WERI-Rb-1 (cell line): Measurements from ENCODE around the gene CLCNKA.
"Not testable (repeated sequence)": the region's sequence is repeated elsewhere in the genome, so short reads cannot be mapped to it uniquely, and the experiment has no call there.

Experiments
- DNase-seq: peaks from one replicate; pipeline ENCODE4 v3.0.0-alpha.2; 2020
- H3K27ac ChIP-seq: fragments of 250-450 bp; sonication (Bioruptor Pico); 2 replicates; pipeline ENCODE4 v1.5.1; 2020; ENCODE audit warnings: mild to moderate bottlenecking, moderate library complexity
- H3K27me3 ChIP-seq: fragments of 250-450 bp; sonication (Bioruptor Pico); 2 replicates; pipeline ENCODE4 v1.5.1; 2021; ENCODE audit warnings: mild to moderate bottlenecking, low read depth, moderate library complexity; ENCODE audit not compliant: insufficient read depth, severe bottlenecking
- H3K36me3 ChIP-seq: fragments of 250-450 bp; sonication (Bioruptor Pico); 2 replicates; pipeline ENCODE4 v1.5.1; 2020; ENCODE audit warnings: mild to moderate bottlenecking, moderate library complexity
- H3K4me3 ChIP-seq: 2 replicates; pipeline ENCODE4 v1.5.1; 2011; ENCODE audit warnings: low read depth, mild to moderate bottlenecking, control low read depth, low read length
- H3K9me3 ChIP-seq: fragments of 250-450 bp; sonication (Bioruptor Pico); 2 replicates; pipeline ENCODE4 v1.5.1; 2021; ENCODE audit warnings: mild to moderate bottlenecking, moderate library complexity; ENCODE audit not compliant: severe bottlenecking
- CTCF ChIP-seq: IDR thresholded peaks from 2 replicates; pipeline ENCODE4 v1.5.1; 2011; ENCODE audit warnings: low read depth, mild to moderate bottlenecking, control low read depth, inconsistent platforms, low read length

Gene CLCNKA

DNA sequence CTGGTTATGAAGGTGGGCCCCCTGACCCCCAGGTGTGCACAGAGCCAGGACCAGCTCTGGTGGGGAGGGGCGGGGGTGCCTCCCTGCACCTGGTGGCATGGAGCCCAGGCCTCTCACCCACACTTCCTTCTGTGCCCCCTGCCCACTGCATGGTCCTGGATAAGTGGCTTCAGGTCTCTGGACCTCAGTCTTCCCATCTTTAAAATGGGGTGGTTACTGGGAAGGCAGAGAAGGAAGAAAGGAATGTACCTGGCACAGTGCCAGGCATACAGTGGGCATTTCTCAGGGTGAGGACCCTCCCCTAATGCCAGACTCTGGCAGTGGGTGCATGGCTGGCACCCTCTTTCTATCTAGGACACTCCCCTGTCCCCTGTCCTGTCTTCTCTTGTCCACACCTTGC, 7.5 kb downstream of the CLCNKA start:
- no peaks in the 10 kb centered on the region for H3K27me3 ChIP-seq
- H3K4me3 ChIP-seq = no peak overlapping the region
- no peaks in the 10 kb centered on the region for H3K9me3 ChIP-seq
- TF ChIP-seq CTCF = no peak
- H3K27ac ChIP-seq = no peak overlapping the region
- DNase-seq = no peak
- no peaks in the 10 kb centered on the region for H3K36me3 ChIP-seq

DNA sequence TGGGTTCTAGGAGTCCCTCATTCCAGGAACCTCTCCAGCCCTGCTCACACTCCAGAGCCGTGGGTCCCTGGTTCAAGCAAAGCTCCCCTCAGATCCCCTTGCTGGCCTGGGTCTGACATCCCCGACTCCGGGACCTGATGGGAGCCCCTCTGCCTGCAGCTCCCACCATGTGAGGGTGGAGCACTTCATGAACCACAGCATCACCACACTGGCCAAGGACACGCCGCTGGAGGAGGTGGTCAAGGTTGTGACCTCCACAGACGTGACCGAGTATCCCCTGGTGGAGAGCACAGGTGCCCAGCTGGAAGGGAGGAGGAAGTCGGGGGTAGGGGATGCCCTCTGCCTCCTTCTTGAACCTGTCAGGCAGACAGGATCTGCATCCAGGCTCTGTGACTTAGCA, 9.7 kb downstream of the CLCNKA start:
- H3K4me3 ChIP-seq = no peak overlapping the region

DNA sequence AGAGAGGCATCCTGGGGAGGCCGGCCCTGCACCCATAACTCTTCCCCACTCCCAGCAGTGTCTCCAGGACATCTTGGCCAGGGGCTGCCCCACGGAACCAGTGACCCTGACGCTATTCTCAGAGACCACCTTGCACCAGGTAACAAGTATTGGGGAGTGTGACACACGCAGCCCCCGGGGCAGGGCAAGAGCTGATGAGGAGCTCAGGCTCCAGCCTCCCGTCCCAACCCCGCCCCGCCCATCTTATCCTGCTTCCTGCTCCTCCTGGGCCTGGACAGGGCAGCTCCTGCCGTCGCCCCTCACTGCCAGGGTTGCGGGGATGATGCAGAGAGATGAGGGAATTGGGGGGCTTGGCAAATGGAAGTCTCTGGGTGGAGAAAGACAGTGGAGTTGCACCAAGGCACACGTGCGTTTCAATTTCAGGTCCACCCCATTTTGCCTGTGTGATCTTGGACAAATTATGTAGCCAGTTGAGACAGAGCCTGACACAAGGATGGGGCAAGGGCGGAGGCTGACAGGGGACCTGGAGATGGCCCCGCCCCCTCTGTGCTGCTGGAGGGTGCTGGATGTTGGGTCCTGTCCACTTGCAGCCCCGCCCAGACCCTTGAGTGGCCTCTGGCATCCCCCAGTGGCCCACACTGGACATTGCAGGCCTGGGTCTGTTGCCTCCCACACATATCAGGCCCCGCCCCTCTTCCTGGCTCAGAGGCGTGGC, 10.7 kb downstream of the CLCNKA start:
- no peak overlapping the region for H3K4me3 ChIP-seq
- DNase-seq = peak; percentile 95
- TF ChIP-seq CTCF = peak; percentile 93
- H3K27ac ChIP-seq = no peak overlapping the region
- H3K36me3 ChIP-seq = no peaks in the 10 kb centered on the region
- H3K27me3 ChIP-seq = no peaks in the 10 kb centered on the region
- H3K9me3 ChIP-seq = no peaks in the 10 kb centered on the region

More for the DNA sequence above, 9.7 kb downstream of the CLCNKA start:
- TF ChIP-seq CTCF = no peak
- H3K27ac ChIP-seq = no peak overlapping the region
- H3K36me3 ChIP-seq = no peaks in the 10 kb centered on the region
- DNase-seq = no peak
- no peaks in the 10 kb centered on the region for H3K9me3 ChIP-seq
- H3K27me3 ChIP-seq = no peaks in the 10 kb centered on the region

- not testable (repeated sequence) for H3K4me3 ChIP-seq, H3K36me3 ChIP-seq, DNase-seq, H3K9me3 ChIP-seq, H3K27me3 ChIP-seq, H3K27ac ChIP-seq
These were observed 11.3 kb downstream of the CLCNKA start for GRCh38 chr1:16033103-16033632.

DNA sequence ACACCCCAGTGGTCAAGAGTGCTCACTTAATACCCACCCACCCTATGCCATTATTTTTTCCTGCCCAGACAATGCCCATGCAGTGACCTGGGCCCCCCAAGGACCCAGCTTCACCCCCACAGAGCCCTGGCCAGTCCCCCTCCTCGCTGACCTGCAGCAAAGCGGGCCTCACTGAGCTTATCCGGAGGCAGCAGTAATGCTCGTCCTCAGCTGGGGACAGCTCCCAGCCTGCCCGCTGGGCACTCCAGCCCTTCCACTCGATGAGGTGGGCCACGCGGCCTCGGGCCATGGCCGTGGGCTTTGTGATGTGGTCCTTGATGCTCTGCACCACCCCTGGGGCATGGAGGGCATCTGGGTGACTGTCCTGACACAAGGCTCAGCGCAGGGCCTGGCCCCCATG, 14.6 kb downstream of the CLCNKA start:
- H3K9me3 ChIP-seq, H3K4me3 ChIP-seq, H3K36me3 ChIP-seq, H3K27me3 ChIP-seq, DNase-seq, H3K27ac ChIP-seq: not testable (repeated sequence)

- DNase-seq = no peak
- no peaks in the 10 kb centered on the region for H3K27me3 ChIP-seq
- TF ChIP-seq CTCF = no peak
These were observed 16.7 kb downstream of the CLCNKA start for GRCh38 chr1:16038620-16038912.

DNA sequence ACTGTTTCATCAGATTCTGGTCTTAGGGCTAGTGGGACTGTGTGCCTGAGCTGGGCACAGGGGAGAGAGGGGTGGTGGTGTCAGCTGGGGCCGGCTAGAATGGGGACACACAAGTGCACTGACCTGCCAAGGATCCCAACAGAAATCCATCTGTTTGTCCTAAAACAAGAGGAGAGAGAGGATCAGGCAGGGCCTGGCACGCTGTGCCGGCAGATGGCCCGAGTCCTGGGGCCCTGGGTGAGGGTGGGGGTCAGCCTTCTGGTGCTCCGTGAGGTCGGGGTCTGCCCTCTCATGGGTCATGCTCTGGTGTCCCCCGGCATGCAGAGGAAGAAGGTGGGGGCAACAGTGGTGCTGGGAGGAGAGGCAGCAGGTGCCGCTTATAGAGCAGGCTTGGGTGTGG, 18.0 kb downstream of the CLCNKA start:
- not testable (repeated sequence) for H3K9me3 ChIP-seq, DNase-seq, H3K4me3 ChIP-seq, H3K27ac ChIP-seq, H3K36me3 ChIP-seq, H3K27me3 ChIP-seq

More at GRCh38 chr1:16038620-16038912, 16.7 kb downstream of the CLCNKA start:
- Histone ChIP-seq H3K27ac (no peak overlapping the region), H3K9me3 (no peaks in the 10 kb centered on the region), H3K4me3 (no peak overlapping the region), H3K36me3 (no peaks in the 10 kb centered on the region)
